MM.1S (cell line): ENCODE measurements around the gene UBAC1.

Experiments used
- DNase-seq: peaks from one replicate; pipeline ENCODE4 v3.0.0-alpha.2; 2015
- H2AFZ ChIP-seq: fragments of 300-600 bp; sonication (generic); 2 replicates; pipeline ENCODE4 v1.6.0; 2016; ENCODE audit warnings: antibody characterized with exemption, low read length
- H3F3A ChIP-seq: fragments of 300-600 bp; sonication (generic); 2 replicates; pipeline ENCODE4 v1.6.1; 2016; ENCODE audit warnings: mild to moderate bottlenecking, antibody characterized with exemption, low read length, moderate library complexity, mixed read lengths; ENCODE audit not compliant: insufficient read depth
- H3K27ac ChIP-seq: fragments of 300-600 bp; sonication (generic); 2 replicates; pipeline ENCODE4 v1.5.1; 2016; ENCODE audit warnings: mild to moderate bottlenecking, low read length
- H3K27me3 ChIP-seq: fragments of 300-600 bp; sonication (generic); replicated peaks from 2 replicates; pipeline ENCODE4 v1.6.0; 2016; ENCODE audit warnings: low read length; ENCODE audit not compliant: insufficient read depth
- H3K36me3 ChIP-seq: fragments of 300-600 bp; sonication (generic); replicated peaks from 2 replicates; pipeline ENCODE4 v1.6.1; 2016; ENCODE audit warnings: mild to moderate bottlenecking, low read length, mixed read lengths; ENCODE audit not compliant: insufficient read depth
- H3K4me1 ChIP-seq: fragments of 300-600 bp; sonication (generic); 2 replicates; pipeline ENCODE4 v1.6.1; 2016; ENCODE audit warnings: low read length, mixed read lengths
- H3K4me2 ChIP-seq: fragments of 300-600 bp; sonication (generic); 2 replicates; pipeline ENCODE4 v1.6.0; 2016; ENCODE audit warnings: low read depth, low read length
- H3K4me3 ChIP-seq: fragments of 300-600 bp; sonication (generic); 2 replicates; pipeline ENCODE4 v1.5.1; 2016; ENCODE audit warnings: low read length, mixed read lengths
- H3K79me2 ChIP-seq: fragments of 300-600 bp; sonication (generic); 2 replicates; pipeline ENCODE4 v1.6.1; 2016; ENCODE audit warnings: mixed run types, low read length, mixed read lengths
- H3K9ac ChIP-seq: fragments of 300-600 bp; sonication (generic); 2 replicates; pipeline ENCODE4 v1.6.1; 2016; ENCODE audit warnings: low read length, mixed read lengths
- H3K9me2 ChIP-seq: fragments of 300-600 bp; sonication (generic); replicated peaks from 2 replicates; pipeline ENCODE4 v1.6.1; 2016; ENCODE audit warnings: mild to moderate bottlenecking, low read length, mixed read lengths; ENCODE audit not compliant: insufficient read depth
- H3K9me3 ChIP-seq: fragments of 300-600 bp; sonication (generic); replicated peaks from 2 replicates; pipeline ENCODE4 v1.6.1; 2016; ENCODE audit warnings: mild to moderate bottlenecking, low read length, mixed read lengths; ENCODE audit not compliant: insufficient read depth
- H4K20me1 ChIP-seq: fragments of 300-600 bp; sonication (generic); 2 replicates; pipeline ENCODE4 v1.6.1; 2016; ENCODE audit warnings: mild to moderate bottlenecking, low read length, moderate library complexity, mixed read lengths; ENCODE audit not compliant: insufficient read depth
- CTCF ChIP-seq: fragments of 300-600 bp; sonication (generic); IDR thresholded peaks from 2 replicates; pipeline ENCODE4 v1.5.1; 2016; ENCODE audit warnings: antibody characterized with exemption, low read length, mixed read lengths
- EZH2 ChIP-seq: fragments of 300-600 bp; sonication (generic); optimal IDR thresholded peaks from 2 replicates; pipeline ENCODE3; 2017; ENCODE audit warnings: low read depth, mild to moderate bottlenecking, antibody characterized with exemption, low read length, mixed read lengths
- EZH2phosphoT487 ChIP-seq: fragments of 300-600 bp; sonication (generic); IDR thresholded peaks from 2 replicates; pipeline ENCODE4 v1.6.1; 2018; ENCODE audit warnings: antibody characterized with exemption, low read length

Gene UBAC1

DNA sequence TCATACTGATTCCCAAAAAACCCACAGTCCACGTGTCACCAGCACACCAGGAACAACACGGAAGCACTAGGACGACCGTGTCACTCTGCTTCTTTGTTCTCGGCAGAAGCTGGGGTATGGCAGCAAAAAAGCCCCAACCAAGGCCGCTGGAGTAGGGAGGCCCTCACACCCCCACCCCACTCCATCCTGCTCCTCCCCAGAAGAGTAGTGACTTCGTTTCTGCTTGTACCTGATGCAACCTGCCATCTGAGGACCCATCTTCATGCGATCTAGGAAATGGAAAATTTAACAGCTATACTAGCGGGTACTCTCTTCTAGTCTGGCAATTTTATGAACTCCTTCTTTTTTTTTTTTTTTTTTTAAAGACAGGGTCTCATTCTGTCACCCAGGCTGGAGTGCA lies 3.7 kb downstream of the UBAC1 start:
- no peak overlapping the region for H3K9ac ChIP-seq
- peaks cover 10% of the 10 kb centered on the region; the same call in 1 of the 2 replicates for H4K20me1 ChIP-seq
- 0 out of 2 replicates have a peak, but pooled peaks cover 7% of the 10 kb centered on the region for H3K4me1 ChIP-seq
- H2AFZ ChIP-seq: no peak overlapping the region
- no peaks in the 10 kb centered on the region for H3F3A ChIP-seq
- no peak overlapping the region for H3K4me2 ChIP-seq
- no peak for DNase-seq
- peaks cover 8% of the 10 kb centered on the region for H3K27me3 ChIP-seq
- no peaks in the 10 kb centered on the region for H3K9me2 ChIP-seq
- no peak for TF ChIP-seq CTCF
- TF ChIP-seq EZH2: no peak
- no peak for TF ChIP-seq EZH2phosphoT487
- peaks cover 64% of the 10 kb centered on the region for H3K79me2 ChIP-seq
- H3K4me3 ChIP-seq: no peak overlapping the region
- H3K9me3 ChIP-seq: no peaks in the 10 kb centered on the region
- H3K36me3 ChIP-seq: no peaks in the 10 kb centered on the region; the same call in 1 of the 2 replicates
- H3K27ac ChIP-seq: no peak overlapping the region

GRCh38 chr9:135956802-135957174 lies 4.4 kb downstream of the UBAC1 start:
- no peak for DNase-seq
- no peak overlapping the region for H3K27ac ChIP-seq
- H3K9me3 ChIP-seq: no peaks in the 10 kb centered on the region
- H3K4me1 ChIP-seq: 0 out of 2 replicates have a peak, but pooled peaks cover 7% of the 10 kb centered on the region
- H3K79me2 ChIP-seq: peaks cover 64% of the 10 kb centered on the region
- H3K9me2 ChIP-seq: no peaks in the 10 kb centered on the region
- no peaks in the 10 kb centered on the region; the same call in 1 of the 2 replicates for H3K36me3 ChIP-seq
- peaks cover 2% of the 10 kb centered on the region; the same call in 1 of the 2 replicates for H3K27me3 ChIP-seq
- H3K9ac ChIP-seq: no peak overlapping the region
- no peak overlapping the region for H2AFZ ChIP-seq
- H3K4me3 ChIP-seq: no peak overlapping the region
- no peak overlapping the region for H3K4me2 ChIP-seq
- no peaks in the 10 kb centered on the region for H3F3A ChIP-seq
- TF ChIP-seq CTCF: no peak
- no peak for TF ChIP-seq EZH2phosphoT487
- TF ChIP-seq EZH2: no peak
- H4K20me1 ChIP-seq: peaks cover 10% of the 10 kb centered on the region; the same call in 1 of the 2 replicates

DNA sequence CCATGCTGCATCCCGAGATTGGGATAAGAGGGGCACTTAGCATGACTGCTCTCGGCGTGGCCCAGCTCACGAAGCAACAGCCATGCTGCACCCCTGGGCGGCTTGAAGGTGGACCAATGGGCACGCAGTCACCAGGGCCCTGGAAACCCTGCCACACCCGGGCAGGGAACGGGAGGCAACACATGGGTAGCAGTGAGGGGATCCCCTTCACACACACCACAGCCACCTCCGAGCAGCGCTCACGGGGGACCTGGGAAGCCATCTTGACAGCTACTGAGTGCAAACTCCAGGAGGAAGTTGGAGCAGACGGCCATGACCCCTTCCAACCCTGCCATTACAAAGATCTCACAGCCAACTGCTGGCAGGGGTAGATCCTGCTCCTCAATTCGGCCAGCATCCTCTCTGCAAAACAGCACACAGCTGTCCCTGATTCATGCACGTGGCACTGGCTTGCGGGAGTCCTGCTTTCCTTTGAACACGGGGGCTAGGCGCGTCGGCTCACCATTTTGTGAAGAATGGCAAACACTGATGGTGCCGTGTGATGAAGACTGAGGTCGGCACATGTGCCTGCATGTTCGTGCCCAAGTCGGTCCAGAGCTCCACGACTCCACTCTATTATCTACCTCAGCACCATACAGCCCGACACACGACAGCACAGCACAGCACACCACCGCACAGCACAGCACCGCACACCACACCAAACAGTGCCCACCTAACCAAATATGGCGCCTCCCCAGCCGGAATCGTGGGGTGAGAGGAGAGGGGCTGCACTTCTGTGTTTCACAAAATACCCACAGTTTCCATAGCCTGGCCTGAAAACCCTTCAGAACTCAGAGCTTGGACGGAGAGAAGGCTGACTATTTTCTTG lies 5.0 kb downstream of the UBAC1 start:
- Histone ChIP-seq H3K4me2 (no peak overlapping the region), H3K27ac (no peak overlapping the region), H3F3A (no peaks in the 10 kb centered on the region), H4K20me1 (peaks cover 10% of the 10 kb centered on the region; the same call in 1 of the 2 replicates), H3K9me2 (no peaks in the 10 kb centered on the region), H3K36me3 (no peaks in the 10 kb centered on the region; the same call in 1 of the 2 replicates), H3K4me3 (no peak overlapping the region), H3K9me3 (no peaks in the 10 kb centered on the region), H2AFZ (no peak overlapping the region), H3K4me1 (0 out of 2 replicates have a peak, but pooled peaks cover 7% of the 10 kb centered on the region), H3K27me3 (no peaks in the 10 kb centered on the region), H3K79me2 (peaks cover 64% of the 10 kb centered on the region), H3K9ac (no peak overlapping the region)
- DNase-seq: no peak
- TF ChIP-seq EZH2phosphoT487 (no peak), CTCF (no peak), EZH2 (no peak)
